Osteocyte (in vitro differentiated cells): ENCODE measurements around the gene TMEM214. TPM values are rescaled to one million over a fixed set of nuclear protein-coding genes. Genes with fewer than 3 reads are reported as not detected.

ENCODE experiments used
- DNase-seq: peaks from one replicate; pipeline ENCODE4 v3.0.0; 2021; ENCODE audit warnings: mixed read lengths; ENCODE audit not compliant: unreplicated experiment; ENCODE audit errors: extremely low spot score
- H3K27ac Mint-ChIP-seq: one replicate; pipeline ENCODE4 v1.8.0; 2021; ENCODE audit warnings: mild to moderate bottlenecking, mixed read lengths; ENCODE audit not compliant: unreplicated experiment
- H3K27me3 Mint-ChIP-seq: one replicate; pipeline ENCODE4 v1.8.0; 2021; ENCODE audit warnings: mixed read lengths; ENCODE audit not compliant: unreplicated experiment
- H3K36me3 Mint-ChIP-seq: one replicate; pipeline ENCODE4 v1.8.0; 2021; ENCODE audit warnings: mixed read lengths; ENCODE audit not compliant: unreplicated experiment
- H3K4me1 Mint-ChIP-seq: one replicate; pipeline ENCODE4 v1.8.0; 2021; ENCODE audit warnings: mixed read lengths; ENCODE audit not compliant: unreplicated experiment
- H3K4me3 Mint-ChIP-seq: one replicate; pipeline ENCODE4 v1.8.0; 2021; ENCODE audit warnings: mild to moderate bottlenecking, moderate library complexity, mixed read lengths; ENCODE audit not compliant: unreplicated experiment
- H3K9me3 Mint-ChIP-seq: one replicate; pipeline ENCODE4 v1.8.0; 2021; ENCODE audit warnings: mixed read lengths; ENCODE audit not compliant: unreplicated experiment
- CTCF ChIP-seq: fragments of 200-600 bp; sonication (generic); IDR thresholded peaks from 2 replicates; pipeline ENCODE4 v1.5.0; 2021; ENCODE audit warnings: antibody characterized with exemption, mild to moderate bottlenecking, moderate library complexity
- total RNA-seq: library from RNA; stranded (reverse); gene quantifications from 2 replicates; pipeline ENCODE4 v1.2.1, GENCODE V29; 2021

TMEM214 gene
- total RNA-seq, 1 donor from 2014 or later = 118 TPM

- no peak overlapping the region for H3K4me3 Mint-ChIP-seq
- H3K9me3 Mint-ChIP-seq = no peaks in the 10 kb centered on the region
- peaks cover 10% of the 10 kb centered on the region for H3K36me3 Mint-ChIP-seq
- no peak for DNase-seq
- TF ChIP-seq CTCF = no peak
- no peak overlapping the region for H3K27ac Mint-ChIP-seq
- no peaks in the 10 kb centered on the region for H3K27me3 Mint-ChIP-seq
- peaks cover 9% of the 10 kb centered on the region for H3K4me1 Mint-ChIP-seq
Observed at GRCh38 chr2:27024188-27024587, 8.6 kb upstream of the TMEM214 start.

- H3K4me3 Mint-ChIP-seq = no peak overlapping the region
- no peak overlapping the region for H3K27ac Mint-ChIP-seq
Observed at GRCh38 chr2:27024812-27025211, 8.0 kb upstream of the TMEM214 start.

GRCh38 chr2:27025281-27025800 is 7.4 kb upstream of the TMEM214 start:
- Mint-ChIP-seq H3K27me3 (no peaks in the 10 kb centered on the region), H3K4me1 (peaks cover 5% of the 10 kb centered on the region), H3K9me3 (no peaks in the 10 kb centered on the region), H3K27ac (no peak overlapping the region), H3K4me3 (no peak overlapping the region), H3K36me3 (peaks cover 10% of the 10 kb centered on the region)
- no peak for TF ChIP-seq CTCF
- no peak for DNase-seq

More at GRCh38 chr2:27024812-27025211, 8.0 kb upstream of the TMEM214 start:
- Mint-ChIP-seq H3K27me3 (no peaks in the 10 kb centered on the region), H3K36me3 (peaks cover 10% of the 10 kb centered on the region), H3K9me3 (no peaks in the 10 kb centered on the region), H3K4me1 (peaks cover 7% of the 10 kb centered on the region)
- DNase-seq = no peak
- no peak for TF ChIP-seq CTCF

GRCh38 chr2:27025861-27026851 is 6.6 kb upstream of the TMEM214 start:
- no peak for DNase-seq
- no peak overlapping the region for H3K4me3 Mint-ChIP-seq
- no peaks in the 10 kb centered on the region for H3K9me3 Mint-ChIP-seq
- H3K4me1 Mint-ChIP-seq = peaks cover 6% of the 10 kb centered on the region
- no peaks in the 10 kb centered on the region for H3K27me3 Mint-ChIP-seq
- H3K27ac Mint-ChIP-seq = no peak overlapping the region
- H3K36me3 Mint-ChIP-seq = peaks cover 10% of the 10 kb centered on the region
- TF ChIP-seq CTCF = no peak

GRCh38 chr2:27027211-27027651 is 5.5 kb upstream of the TMEM214 start:
- Mint-ChIP-seq H3K4me3 (no peak overlapping the region), H3K36me3 (peaks cover 10% of the 10 kb centered on the region), H3K27me3 (no peaks in the 10 kb centered on the region), H3K4me1 (peaks cover 15% of the 10 kb centered on the region), H3K9me3 (no peaks in the 10 kb centered on the region), H3K27ac (no peak overlapping the region)
- TF ChIP-seq CTCF = no peak
- no peak for DNase-seq
